Endothelial cell of umbilical vein (primary cell): Measurements from ENCODE around the gene NPTN. TPM values are rescaled to one million over a fixed set of nuclear protein-coding genes. Genes with fewer than 3 reads are reported as not detected.

Experiments
- BruUV-seq: library from RNA; stranded (reverse); fragments of 400-500 nt; replicated peaks from 2 replicates; lab custom pipeline; 2021; lab: Mats Ljungman, UMichigan
- CTCF ChIA-PET: fragments of 300-600, 350-600 bp; sonication (Branson Sonifier 250); formaldehyde crosslinking; loops from one replicate; lab custom pipeline; 2021; ENCODE audit warnings: antibody characterized with exemption, inconsistent platforms; lab: Charles Lee
- POLR2A ChIA-PET: fragments of 300-600, 350-600 bp; sonication (Branson Sonifier 250); formaldehyde crosslinking; loops from one replicate; lab custom pipeline; 2021; ENCODE audit warnings: antibody characterized with exemption, inconsistent platforms; lab: Charles Lee
- DNase-seq: peaks from one replicate; pipeline ENCODE4 v3.0.0-alpha.2; 2011; ENCODE audit warnings: low read depth, low spot score
- FAIRE-seq: peaks from 2 replicates; lab custom pipeline; 2011; peaks lifted over from hg19 to GRCh38; lab: Jason Lieb, UNC
- H2AFZ ChIP-seq: 2 replicates; pipeline ENCODE4 v1.6.0; 2012; ENCODE audit warnings: low read depth, low read length, control low read depth, inconsistent platforms
- H3K27ac ChIP-seq: 2 replicates; pipeline ENCODE4 v1.5.1; 2011; ENCODE audit warnings: low read depth, mild to moderate bottlenecking, control low read depth, low read length, moderate library complexity; ENCODE audit not compliant: insufficient read depth
- H3K27me3 ChIP-seq, 2 experiments: 2 replicates each; pipeline versions ENCODE4 v1.6.0 to v1.6.1; 2011; ENCODE audit warnings: low read length in 2 of 2, mixed read lengths in 1 of 2; ENCODE audit not compliant: control insufficient read depth in 2 of 2, insufficient read depth in 2 of 2
- H3K36me3 ChIP-seq, 2 experiments: 2 replicates in 1 of 2; 3 replicates in 1 of 2; pipeline ENCODE4 v1.5.1; 2011; ENCODE audit warnings: low read length in 2 of 2, mild to moderate bottlenecking in 1 of 2, moderate library complexity in 1 of 2; ENCODE audit not compliant: control insufficient read depth in 2 of 2, insufficient read depth in 2 of 2; ENCODE audit errors: extremely low read depth in 1 of 2
- H3K4me1 ChIP-seq: 3 replicates; pipeline ENCODE4 v1.5.1; 2011; ENCODE audit warnings: mild to moderate bottlenecking, low read length; ENCODE audit not compliant: control insufficient read depth, insufficient read depth; ENCODE audit errors: extremely low read depth
- H3K4me2 ChIP-seq: 2 replicates; pipeline ENCODE4 v1.6.1; 2011; ENCODE audit warnings: low read length, control low read depth, mixed read lengths; ENCODE audit not compliant: insufficient read depth
- H3K4me3 ChIP-seq, 3 experiments: fragments of 200-600 bp in 1 of 3; sonication (generic), shearing (Covaris generic) in 1 of 3; replicated peaks in 1 of 3; 2 replicates each; pipeline ENCODE4 v1.5.1; 2011 to 2016; ENCODE audit warnings: control low read depth in 3 of 3, low read length in 3 of 3, mild to moderate bottlenecking in 2 of 3, inconsistent platforms in 1 of 3, low read depth in 1 of 3, moderate library complexity in 1 of 3; ENCODE audit not compliant: insufficient read depth in 1 of 3
- H3K79me2 ChIP-seq: 2 replicates; pipeline ENCODE4 v1.6.0; 2012; ENCODE audit warnings: low read length, inconsistent platforms; ENCODE audit not compliant: control insufficient read depth, insufficient read depth
- H3K9ac ChIP-seq: replicated peaks from 2 replicates; pipeline ENCODE3; 2011; ENCODE audit warnings: low read length, control low read depth; ENCODE audit not compliant: insufficient read depth; ENCODE audit errors: extremely low read depth
- H3K9me1 ChIP-seq: replicated peaks from 3 replicates; pipeline ENCODE4 v1.6.0; 2011; ENCODE audit warnings: mild to moderate bottlenecking, low read length; ENCODE audit not compliant: control insufficient read depth, insufficient read depth; ENCODE audit errors: extremely low read depth
- H3K9me3 ChIP-seq: replicated peaks from 2 replicates; pipeline ENCODE4 v1.5.1; 2012; ENCODE audit warnings: low read length, inconsistent platforms; ENCODE audit not compliant: control insufficient read depth, insufficient read depth
- H4K20me1 ChIP-seq: replicated peaks from 2 replicates; pipeline ENCODE3; 2011; ENCODE audit warnings: mild to moderate bottlenecking, low read length; ENCODE audit not compliant: control insufficient read depth, insufficient read depth; ENCODE audit errors: extremely low read depth
- CTCF ChIP-seq, 2 donors: IDR thresholded peaks; 1 replicate in 1 of 2; 2 replicates in 1 of 2; pipeline ENCODE4 v1.5.1; 2011; ENCODE audit warnings: low read length in 2 of 2, mild to moderate bottlenecking in 2 of 2, moderate library complexity in 2 of 2, control low read depth in 1 of 2, inconsistent platforms in 1 of 2, low read depth in 1 of 2; ENCODE audit not compliant: insufficient read depth in 1 of 2; ENCODE audit errors: extremely low read depth in 1 of 2
- EZH2 ChIP-seq: IDR thresholded peaks from 2 replicates; pipeline ENCODE4 v1.6.1; 2012; ENCODE audit warnings: borderline replicate concordance, low read depth, mild to moderate bottlenecking, moderate library complexity, low read length, inconsistent platforms; ENCODE audit not compliant: severe bottlenecking
- FOS ChIP-seq: IDR thresholded peaks from 2 replicates; pipeline ENCODE4 v1.6.1; 2011; ENCODE audit warnings: mild to moderate bottlenecking, low read length, moderate library complexity, borderline replicate concordance; ENCODE audit not compliant: insufficient read depth
- GATA2 ChIP-seq: IDR thresholded peaks from 2 replicates; pipeline ENCODE4 v1.7.0; 2011; ENCODE audit warnings: low read depth, mild to moderate bottlenecking, moderate library complexity, mixed read lengths, low read length; ENCODE audit not compliant: insufficient read length, insufficient read depth
- JUN ChIP-seq: IDR thresholded peaks from 2 replicates; pipeline ENCODE4 v1.6.1; 2011; ENCODE audit warnings: borderline replicate concordance, low read depth; ENCODE audit not compliant: insufficient read length, insufficient read depth
- MAX ChIP-seq: IDR thresholded peaks from 2 replicates; pipeline ENCODE4 v1.6.1; 2011; ENCODE audit not compliant: insufficient read depth, insufficient read length
- MYC ChIP-seq: IDR thresholded peaks from one replicate; pipeline ENCODE4 v1.6.1; 2011; ENCODE audit warnings: mild to moderate bottlenecking, low read depth, low read length
- POLR2A ChIP-seq: IDR thresholded peaks from 2 replicates; pipeline ENCODE4 v1.6.1; 2012; ENCODE audit warnings: low read depth, mild to moderate bottlenecking, control low read depth, low read length
- POLR2AphosphoS5 ChIP-seq: IDR thresholded peaks from 2 replicates; pipeline ENCODE4 v1.6.1; 2012; ENCODE audit warnings: low read depth, mild to moderate bottlenecking, control low read depth, low read length, moderate library complexity; ENCODE audit not compliant: insufficient read depth
- dilution Hi-C: fragments of 300-500 bp; cut with MboI; formaldehyde crosslinking; loops from one replicate; pipeline ENCODE4 v1.15.0; 2019; ENCODE audit warnings: low sequenced_read_pairs; ENCODE audit not compliant: extremely low pct_ligation_motif_present
- intact Hi-C: fragments of 100-400 bp; cut with micrococcal nuclease; formaldehyde crosslinking; loops from one replicate; pipeline ENCODE4 v1.10.0; 2022
- polyA plus RNA-seq, 4 experiments: library from polyadenylated mRNA; depleted of rRNA in 3 of 4; stranded (reverse) in 3 of 4; unstranded in 1 of 4; fragments of >200 nt; gene quantifications; 2 replicates each; pipeline versions ENCODE4 v1.2.1 to v1.2.3, GENCODE V29; 2011 to 2012; ENCODE audit warnings: missing spikeins in 1 of 4
- total RNA-seq: library from RNA; stranded (reverse); gene quantifications from 2 replicates; pipeline ENCODE4 v1.2.3, GENCODE V29; 2021

The NPTN gene
- total and polyA plus RNA-seq, 2 donors (not counting 3 experiments of a cell fraction or from before 2014, with no cell fraction given) = 77.4 to 81.3 TPM

GRCh38 chr15:73680549-73680948 lies 47.4 kb upstream of the NPTN start:
- no peak overlapping the region for H3K9ac ChIP-seq
- intact Hi-C loops = no loop called here
- no peak for TF ChIP-seq JUN
- TF ChIP-seq POLR2A = no peak
- TF ChIP-seq FOS = no peak
- no peak for TF ChIP-seq MYC
- TF ChIP-seq CTCF (IDR thresholded peaks at IDR 0.05; ENCODE audit: extremely low read depth in 1 of 2, insufficient read depth in 1 of 2, low read depth in 1 of 2, low read length in 2 of 2) = no peak
- TF ChIP-seq MAX = no peak
- no peak for TF ChIP-seq GATA2
- no peak for TF ChIP-seq POLR2AphosphoS5
- TF ChIP-seq EZH2 = no peak
- H3K9me1 ChIP-seq = no peaks in the 10 kb centered on the region
- POLR2A ChIA-PET = no interaction called here
- dilution Hi-C loops = no loop called here
- peaks cover 3% of the 10 kb centered on the region in 2 experiments for H3K27me3 ChIP-seq
- H3K79me2 ChIP-seq = peaks cover 7% of the 10 kb centered on the region
- H3K4me1 ChIP-seq = peaks cover 9% of the 10 kb centered on the region
- no peaks in the 10 kb centered on the region for H3K9me3 ChIP-seq
- no peak overlapping the region for H3K4me3 ChIP-seq
- no peak overlapping the region for H2AFZ ChIP-seq
- no peak for DNase-seq
- CTCF ChIA-PET = interaction anchor here (10.8 kb wide), 2 partner anchors 17 to 45 kb away, joined by 105 to 368 read pairs; partner anchors contain the start of gene NPTN
- no peaks in the 10 kb centered on the region for H3K36me3 ChIP-seq
- H3K27ac ChIP-seq = no peak overlapping the region
- FAIRE-seq = no peak
- H3K4me2 ChIP-seq = no peak overlapping the region
- no peaks in the 10 kb centered on the region for H4K20me1 ChIP-seq
- no TSS peak for BruUV-seq
